A549 (cell line): ENCODE measurements around the gene SMIM35.

ENCODE experiments used
- CEBPB ChIP-seq, 2 experiments: fragments of >200 bp in 1 of 2; sonication (Bioruptor Twin) in 1 of 2; formaldehyde crosslinking in 1 of 2; IDR thresholded peaks; 2 replicates each; pipeline ENCODE4 v1.6.1; 2012 to 2016
- CHD2 ChIP-seq: fragments of 150-350 bp; IDR thresholded peaks from 2 replicates; pipeline ENCODE4 v1.6.1; 2014; ENCODE audit warnings: low read length; ENCODE audit not compliant: partially characterized antibody
- CTCF ChIP-seq: fragments of >200 bp; sonication (Bioruptor Twin); formaldehyde crosslinking; IDR thresholded peaks from 3 replicates; pipeline ENCODE4 v1.5.1; 2016
- ELK1 ChIP-seq: fragments of 150-350 bp; IDR thresholded peaks from 2 replicates; pipeline ENCODE4 v1.6.1; 2014; ENCODE audit warnings: low read depth, mild to moderate bottlenecking, low read length
- EP300 ChIP-seq, 2 experiments: fragments of >200 bp; sonication (Bioruptor Twin); formaldehyde crosslinking; IDR thresholded peaks; 2 replicates in 1 of 2; 3 replicates in 1 of 2; pipeline ENCODE4 v1.6.1; 2016 to 2017
- HOXB13 ChIP-seq: fragments of 250-450 bp; sonication (Bioruptor Pico); IDR thresholded peaks from 2 replicates; pipeline ENCODE4 v1.5.0; 2020; ENCODE audit warnings: low read depth, mild to moderate bottlenecking, moderate library complexity
- JUN ChIP-seq, 2 experiments: fragments of >200 bp; sonication (Bioruptor Twin); formaldehyde crosslinking; IDR thresholded peaks; 2 replicates in 1 of 2; 3 replicates in 1 of 2; pipeline ENCODE4 v1.6.1; 2016 to 2017
- JUNB ChIP-seq: fragments of >200 bp; sonication (Bioruptor Twin); formaldehyde crosslinking; IDR thresholded peaks from 2 replicates; pipeline ENCODE4 v1.6.1; 2016
- PBX3 ChIP-seq: IDR thresholded peaks from 2 replicates; pipeline ENCODE4 v1.6.1; 2012
- POLR2A ChIP-seq: IDR thresholded peaks from 2 replicates; pipeline ENCODE4 v1.6.1; 2012; ENCODE audit warnings: mild to moderate bottlenecking, low read length
- RAD21 ChIP-seq, 2 experiments: fragments of >200 bp in 1 of 2; sonication (Bioruptor Twin) in 1 of 2; formaldehyde crosslinking in 1 of 2; IDR thresholded peaks in 1 of 2; conservative IDR thresholded peaks in 1 of 2; 2 replicates in 1 of 2; 3 replicates in 1 of 2; pipeline ENCODE4 v1.6.1; 2012 to 2018; ENCODE audit warnings: inconsistent platforms in 1 of 2
- RFX5 ChIP-seq: fragments of 450-650 bp; IDR thresholded peaks from 2 replicates; pipeline ENCODE4 v1.7.1; 2014; ENCODE audit warnings: antibody characterized with exemption, mild to moderate bottlenecking, moderate library complexity
- RNF2 ChIP-seq: fragments of 200-600 bp; sonication (generic); IDR thresholded peaks from 2 replicates; pipeline ENCODE4 v1.6.1; 2016; ENCODE audit warnings: low read depth, mild to moderate bottlenecking, antibody characterized with exemption, moderate library complexity, borderline replicate concordance
- ZFP36 ChIP-seq: fragments of 450-650 bp; IDR thresholded peaks from 2 replicates; pipeline ENCODE4 v1.6.1; 2014; ENCODE audit warnings: borderline replicate concordance; ENCODE audit not compliant: partially characterized antibody

- TF ChIP-seq CTCF = no peak
- no peak for TF ChIP-seq RNF2
- no peak for TF ChIP-seq ELK1
- no peak for TF ChIP-seq EP300 (IDR thresholded peaks at IDR 0.05)
- TF ChIP-seq CEBPB (IDR thresholded peaks at IDR 0.05) = no peak
- no peak for TF ChIP-seq CHD2
- TF ChIP-seq PBX3 = no peak
- no peak for TF ChIP-seq JUNB
- TF ChIP-seq ZFP36 = no peak
- no peak for TF ChIP-seq JUN (IDR thresholded peaks at IDR 0.05)
- no peak for TF ChIP-seq RFX5
- TF ChIP-seq RAD21 (conservative IDR thresholded peaks at IDR 0.05 in 1 of 2, IDR thresholded peaks at IDR 0.05 in 1 of 2) = no peak
- TF ChIP-seq POLR2A = no peak
- no peak for TF ChIP-seq HOXB13 (CRISPR knock-in tag)
These were observed 21.8 kb downstream of the SMIM35 start for GRCh38 chr11:118064956-118065355.
